Right lobe of liver (tissue), 6 donors: ENCODE results near the gene GDF2. TPM values are rescaled to one million over a fixed set of nuclear protein-coding genes. Genes with fewer than 3 reads are reported as not detected.

Experiments
- ATAC-seq, 4 donors: fragments of 200-7000 bp; cut with Tn5 transposase; one replicate each; pipeline ENCODE4 v1.9.1; 2020; ENCODE audit warnings: mild to moderate bottlenecking in 4 of 4, moderate library complexity in 4 of 4
- DNase-seq, 3 donors: peaks; one replicate each; pipeline ENCODE4 v3.0.0-alpha.2; 2020
- H3K27ac ChIP-seq, 3 donors: fragments of 200-600 bp; one replicate each; pipeline ENCODE4 v1.8.0; 2022
- H3K27me3 ChIP-seq, 2 donors: fragments of 200-600 bp; one replicate each; pipeline ENCODE4 v1.8.0; 2022
- H3K36me3 ChIP-seq, 4 donors: fragments of 200-600 bp; sonication (generic) in 1 of 4; one replicate each; pipeline versions ENCODE4 v1.5.1 to v1.8.0; 2017 to 2022; ENCODE audit warnings: control low read depth in 1 of 4
- H3K4me1 ChIP-seq, 4 donors: fragments of 200-600 bp; sonication (generic) in 1 of 4; one replicate each; pipeline versions ENCODE4 v1.5.1 to v1.8.0; 2017 to 2022; ENCODE audit warnings: control low read depth in 1 of 4
- H3K4me3 ChIP-seq, 3 donors: fragments of 200-600 bp; one replicate each; pipeline ENCODE4 v1.8.0; 2022
- H3K9me3 ChIP-seq, 4 donors: fragments of 200-600 bp; sonication (generic) in 1 of 4; one replicate each; pipeline versions ENCODE4 v1.5.1 to v1.8.0; 2017 to 2022; ENCODE audit warnings: control low read depth in 1 of 4
- POLR2A ChIP-seq: fragments of 450-650 bp; IDR thresholded peaks from one replicate; pipeline ENCODE4 v1.6.1; 2017; ENCODE audit warnings: antibody characterized with exemption, mild to moderate bottlenecking
- WGBS: methylation state at CpG from one replicate; pipeline ENCODE4 v1.1.6; 2018; ENCODE audit warnings: low coverage, low lambda C conversion rate; ENCODE audit not compliant: insufficient coverage; ENCODE audit errors: missing lambda C conversion rate; 5-methylcytosine and 5-hydroxymethylcytosine counted together
- intact Hi-C, 2 donors: fragments of 100-400 bp; cut with DNase I; formaldehyde crosslinking; loops; one replicate each; pipeline versions ENCODE4 v1.11.2 to v1.14.1; 2022
- total RNA-seq, 6 experiments: library from RNA; depleted of rRNA in 2 of 6; stranded (reverse); fragments of >200 nt in 2 of 6; fragmentation: NEBNext Ultra II Directional in 3 of 6; extraction: Animal tissue kit (Norgen Biotek cat#: 25700) in 3 of 6; gene quantifications; one replicate each; pipeline versions ENCODE4 v1.1.0 to v1.2.4, GENCODE V29; 2016 to 2023
- TF ChIP-seq, protein P1 (sequence below), 4 donors: fragments of 200-600 bp in 3 of 4; fragments of 450-650 bp in 1 of 4; IDR thresholded peaks; one replicate each; pipeline versions ENCODE4 v1.5.1 to v1.8.0; 2016 to 2022; ENCODE audit warnings: antibody characterized with exemption in 4 of 4, mild to moderate bottlenecking in 2 of 4
- donor health status: DM: no; HTN: yes; CAD: no.
- donor health status: DM: no; HTN: no; CAD: no.
- donor health status: DM: no; HTN: no; CAD: no.
- donor health status: DM: no; HTN: yes; CAD: no.
- donor health status: DM: no; HTN: yes; CAD: no.

GDF2 gene
- total RNA-seq, 6 experiments from 2014 or later, result 4.5 to 15.9 (median 9.7) TPM

DNA sequence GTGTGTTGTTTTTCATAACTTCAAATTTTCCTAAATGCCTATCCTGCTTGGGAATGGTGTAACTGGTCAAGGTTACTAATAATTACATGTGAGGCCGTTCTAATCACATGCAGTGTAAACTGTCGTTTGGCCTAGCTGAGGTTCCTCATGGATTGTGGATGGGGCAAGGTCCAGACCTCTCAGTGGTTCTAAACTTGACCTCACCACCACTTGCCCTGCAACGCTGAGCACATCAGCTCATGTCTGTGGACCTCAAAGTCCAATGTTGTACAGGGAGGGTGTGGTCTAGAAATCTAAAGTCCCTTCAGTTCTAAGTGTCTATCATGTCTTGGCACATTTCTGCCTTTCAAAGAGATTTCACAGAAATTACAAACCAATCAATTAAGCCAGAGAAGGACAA is 41.5 kb downstream of the GDF2 start:
- Histone ChIP-seq H3K9me3 (no peaks in the 10 kb centered on the region), H3K27ac (no peak overlapping the region), H3K4me1 (no peaks in the 10 kb centered on the region), H3K36me3 (no peaks in the 10 kb centered on the region), H3K27me3 (no peaks in the 10 kb centered on the region), H3K4me3 (no peak overlapping the region)
- intact Hi-C loops, result no loop called here
- WGBS, result 33% methylated on average over 3 of the region's 3 CpGs
- ATAC-seq (peak; percentile 30 to 85 (median 58)), DNase-seq (no peak)
- TF ChIP-seq POLR2A, result no peak
- TF ChIP-seq, protein P1, sequence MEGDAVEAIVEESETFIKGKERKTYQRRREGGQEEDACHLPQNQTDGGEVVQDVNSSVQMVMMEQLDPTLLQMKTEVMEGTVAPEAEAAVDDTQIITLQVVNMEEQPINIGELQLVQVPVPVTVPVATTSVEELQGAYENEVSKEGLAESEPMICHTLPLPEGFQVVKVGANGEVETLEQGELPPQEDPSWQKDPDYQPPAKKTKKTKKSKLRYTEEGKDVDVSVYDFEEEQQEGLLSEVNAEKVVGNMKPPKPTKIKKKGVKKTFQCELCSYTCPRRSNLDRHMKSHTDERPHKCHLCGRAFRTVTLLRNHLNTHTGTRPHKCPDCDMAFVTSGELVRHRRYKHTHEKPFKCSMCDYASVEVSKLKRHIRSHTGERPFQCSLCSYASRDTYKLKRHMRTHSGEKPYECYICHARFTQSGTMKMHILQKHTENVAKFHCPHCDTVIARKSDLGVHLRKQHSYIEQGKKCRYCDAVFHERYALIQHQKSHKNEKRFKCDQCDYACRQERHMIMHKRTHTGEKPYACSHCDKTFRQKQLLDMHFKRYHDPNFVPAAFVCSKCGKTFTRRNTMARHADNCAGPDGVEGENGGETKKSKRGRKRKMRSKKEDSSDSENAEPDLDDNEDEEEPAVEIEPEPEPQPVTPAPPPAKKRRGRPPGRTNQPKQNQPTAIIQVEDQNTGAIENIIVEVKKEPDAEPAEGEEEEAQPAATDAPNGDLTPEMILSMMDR (IDR thresholded peaks at IDR 0.05), result no peak

DNA sequence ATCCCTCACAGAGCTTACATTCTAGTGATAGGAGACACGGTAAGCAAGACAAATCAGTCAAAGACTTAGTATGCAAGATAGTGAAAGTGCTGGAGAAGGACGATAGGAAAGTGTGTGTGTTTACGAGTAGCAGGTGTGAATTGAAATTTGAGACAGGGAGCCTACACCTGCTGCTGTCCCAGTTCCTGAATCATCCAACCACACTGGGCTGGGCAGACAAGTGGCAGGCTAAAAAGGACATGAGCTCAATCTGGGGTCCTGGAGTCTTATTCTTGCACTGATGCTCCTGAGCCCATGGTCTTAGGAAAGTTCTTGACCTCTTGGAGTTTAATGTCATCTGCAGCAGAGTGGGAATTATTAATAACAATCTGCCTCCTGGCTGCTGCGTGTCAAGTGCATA is 42.1 kb downstream of the GDF2 start:
- intact Hi-C loops, result no loop called here
- ATAC-seq, result no peak
- Histone ChIP-seq H3K9me3 (no peaks in the 10 kb centered on the region), H3K4me3 (no peak overlapping the region), H3K4me1 (no peaks in the 10 kb centered on the region), H3K36me3 (no peaks in the 10 kb centered on the region), H3K27me3 (no peaks in the 10 kb centered on the region), H3K27ac (no peak overlapping the region)
- 74% methylated on average over 3 of the region's 4 CpGs for WGBS
- TF ChIP-seq POLR2A, result no peak
- TF ChIP-seq, protein P1 (IDR thresholded peaks at IDR 0.05), result no peak
- no peak for DNase-seq

DNA sequence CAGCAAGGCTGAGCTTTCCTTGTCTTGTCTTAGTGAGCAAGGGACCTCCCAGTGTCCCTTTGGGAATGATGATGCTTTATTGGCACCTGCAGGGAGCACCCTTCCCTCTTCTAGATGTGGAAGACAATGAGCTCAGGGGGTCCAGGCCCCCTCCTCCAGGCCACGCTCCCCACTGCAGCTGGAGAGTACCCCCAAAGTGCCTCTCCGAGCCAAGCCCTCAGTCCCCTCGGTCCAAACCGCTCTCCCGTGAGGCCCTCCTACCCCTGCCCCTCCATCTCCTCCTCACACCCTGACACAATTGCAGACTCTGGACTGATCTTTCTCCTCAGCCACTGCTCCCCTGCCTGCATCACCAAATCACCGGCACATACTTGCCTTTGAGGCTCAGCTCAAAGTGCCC is 42.7 kb downstream of the GDF2 start:
- WGBS, result 100% methylated on average over 4 of the region's 6 CpGs
- no peak for TF ChIP-seq POLR2A
- TF ChIP-seq, protein P1 (IDR thresholded peaks at IDR 0.05), result no peak
- DNase-seq (no peak), ATAC-seq (no peak)
- H3K27me3 ChIP-seq, result no peaks in the 10 kb centered on the region
- H3K4me3 ChIP-seq, result no peak overlapping the region
- H3K36me3 ChIP-seq, result no peaks in the 10 kb centered on the region
- no peaks in the 10 kb centered on the region for H3K4me1 ChIP-seq
- no peaks in the 10 kb centered on the region for H3K9me3 ChIP-seq
- H3K27ac ChIP-seq, result no peak overlapping the region
- intact Hi-C loops, result no loop called here

DNA sequence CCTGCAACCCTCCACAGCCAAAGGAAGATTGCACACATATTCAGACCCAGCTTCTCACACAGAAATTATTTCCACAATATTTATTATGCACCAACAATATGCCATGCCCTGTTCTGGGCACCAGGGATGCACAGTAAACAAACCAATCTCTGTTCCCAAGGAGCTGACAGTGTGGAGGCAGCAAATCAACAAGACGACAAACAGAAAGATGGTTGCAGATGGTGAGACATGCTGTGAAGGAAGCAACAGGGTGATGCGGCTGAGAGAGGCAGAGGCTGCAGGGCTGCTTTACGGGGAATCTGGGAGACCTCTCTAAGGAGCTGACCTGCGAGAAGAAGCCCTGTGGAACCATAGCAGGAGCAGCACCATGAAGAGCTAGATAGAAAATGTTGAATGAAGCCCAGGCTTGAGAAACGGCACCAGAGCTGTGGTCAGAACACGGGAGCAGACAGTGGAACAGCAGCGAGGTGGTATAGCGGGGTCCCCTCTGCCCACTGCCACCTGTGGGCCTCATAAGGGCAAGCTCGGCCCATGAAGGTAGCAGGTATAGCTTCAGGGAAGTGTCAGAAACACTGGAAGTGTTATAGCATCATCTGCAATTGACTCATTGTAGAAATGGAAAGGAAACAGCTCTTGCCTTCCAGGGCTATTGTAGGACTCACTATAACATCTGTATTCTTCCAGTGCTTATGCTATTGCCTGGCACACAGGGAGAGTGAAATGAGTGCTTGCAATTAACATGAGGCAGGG is 43.4 kb downstream of the GDF2 start:
- Histone ChIP-seq H3K4me3 (no peak overlapping the region), H3K27ac (no peak overlapping the region), H3K27me3 (no peaks in the 10 kb centered on the region), H3K4me1 (no peaks in the 10 kb centered on the region), H3K36me3 (no peaks in the 10 kb centered on the region), H3K9me3 (no peaks in the 10 kb centered on the region)
- ATAC-seq (no peak), DNase-seq (peak in 1 of 3 donors; percentile 14)
- TF ChIP-seq, protein P1 (IDR thresholded peaks at IDR 0.05), result no peak
- no peak for TF ChIP-seq POLR2A
- intact Hi-C loops, result no loop called here
- 85% methylated on average over 9 of the region's 9 CpGs for WGBS
